ENCODE results near the gene MLXIP.

Gene MLXIP, protein sequence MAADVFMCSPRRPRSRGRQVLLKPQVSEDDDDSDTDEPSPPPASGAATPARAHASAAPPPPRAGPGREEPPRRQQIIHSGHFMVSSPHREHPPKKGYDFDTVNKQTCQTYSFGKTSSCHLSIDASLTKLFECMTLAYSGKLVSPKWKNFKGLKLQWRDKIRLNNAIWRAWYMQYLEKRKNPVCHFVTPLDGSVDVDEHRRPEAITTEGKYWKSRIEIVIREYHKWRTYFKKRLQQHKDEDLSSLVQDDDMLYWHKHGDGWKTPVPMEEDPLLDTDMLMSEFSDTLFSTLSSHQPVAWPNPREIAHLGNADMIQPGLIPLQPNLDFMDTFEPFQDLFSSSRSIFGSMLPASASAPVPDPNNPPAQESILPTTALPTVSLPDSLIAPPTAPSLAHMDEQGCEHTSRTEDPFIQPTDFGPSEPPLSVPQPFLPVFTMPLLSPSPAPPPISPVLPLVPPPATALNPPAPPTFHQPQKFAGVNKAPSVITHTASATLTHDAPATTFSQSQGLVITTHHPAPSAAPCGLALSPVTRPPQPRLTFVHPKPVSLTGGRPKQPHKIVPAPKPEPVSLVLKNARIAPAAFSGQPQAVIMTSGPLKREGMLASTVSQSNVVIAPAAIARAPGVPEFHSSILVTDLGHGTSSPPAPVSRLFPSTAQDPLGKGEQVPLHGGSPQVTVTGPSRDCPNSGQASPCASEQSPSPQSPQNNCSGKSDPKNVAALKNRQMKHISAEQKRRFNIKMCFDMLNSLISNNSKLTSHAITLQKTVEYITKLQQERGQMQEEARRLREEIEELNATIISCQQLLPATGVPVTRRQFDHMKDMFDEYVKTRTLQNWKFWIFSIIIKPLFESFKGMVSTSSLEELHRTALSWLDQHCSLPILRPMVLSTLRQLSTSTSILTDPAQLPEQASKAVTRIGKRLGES

DNA sequence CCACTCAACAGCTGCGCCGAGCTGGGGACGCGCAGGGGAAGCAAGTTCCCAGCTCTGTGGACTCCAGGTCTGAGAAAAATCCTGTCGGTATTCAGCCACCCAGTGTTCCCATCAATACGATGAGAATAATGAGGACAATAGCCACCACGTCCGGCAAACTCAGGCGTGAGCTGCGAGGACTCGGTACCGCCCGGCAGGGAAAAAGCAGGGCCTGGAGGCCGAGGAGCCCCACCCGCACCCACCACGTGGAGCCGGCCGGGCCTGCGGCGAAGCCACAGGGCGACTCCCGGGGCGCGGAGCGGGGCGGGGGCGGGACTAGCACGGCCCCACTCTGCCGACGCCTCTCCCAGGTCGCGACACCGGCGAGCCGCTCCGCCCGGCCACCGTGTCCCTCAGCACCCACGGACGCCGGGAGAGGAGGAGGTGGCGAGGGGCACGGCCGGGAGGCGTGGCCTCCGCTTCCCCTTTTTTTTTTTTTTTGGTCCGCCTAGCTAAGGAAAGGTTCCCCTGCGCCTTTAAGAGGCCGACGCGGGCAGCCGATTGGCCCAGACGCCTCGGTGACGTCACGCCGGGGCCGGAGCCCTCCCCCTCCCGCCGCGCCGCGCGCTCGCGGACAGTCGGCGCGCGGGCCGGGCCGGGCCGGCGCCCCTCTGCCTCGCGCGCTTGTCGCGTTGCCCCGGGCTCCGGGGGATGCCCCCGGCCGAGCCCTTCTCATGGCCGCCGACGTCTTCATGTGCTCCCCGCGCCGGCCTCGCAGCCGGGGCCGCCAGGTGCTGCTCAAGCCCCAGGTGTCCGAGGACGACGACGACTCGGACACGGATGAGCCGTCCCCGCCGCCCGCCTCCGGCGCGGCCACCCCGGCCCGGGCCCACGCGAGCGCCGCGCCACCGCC, at the start of gene MLXIP:
TSS of gene MLXIP (plus strand) at position 616 of the 892 bp plus-strand sequence. CDS start at position 714, 98 bp downstream.
- Histone ChIP-seq H3K4me2 (peak within 1 kb of the TSS; percentile 94), H4K20me1 (ENCODE audit: insufficient read depth) (no peaks in the 10 kb centered on the region), H3K27me3 (ENCODE audit: insufficient read depth, low read depth) (no peaks in the 10 kb centered on the region), H3K4me3 (IDR thresholded peaks at IDR 0.05; ENCODE audit: insufficient read depth, low read depth, low read length) (no peak within 1 kb of the TSS), H3K79me2 (ENCODE audit: insufficient read depth, low read depth) (peaks cover 42% of the 10 kb centered on the region; the same call in 1 of the 2 replicates), H2AFZ (ENCODE audit: low read depth) (peak within 1 kb of the TSS; percentile 71), H3K36me3 (ENCODE audit: insufficient read depth) (no peaks in the 10 kb centered on the region), H3K9ac (peak within 1 kb of the TSS; percentile 66), H3K4me1 (ENCODE audit: low read depth, poor library complexity, severe bottlenecking) (peaks cover 33% of the 10 kb centered on the region), H3K27ac (peak within 1 kb of the TSS; percentile 20; the same call in 1 of the 2 replicates)
- TF ChIP-seq, protein P1, sequence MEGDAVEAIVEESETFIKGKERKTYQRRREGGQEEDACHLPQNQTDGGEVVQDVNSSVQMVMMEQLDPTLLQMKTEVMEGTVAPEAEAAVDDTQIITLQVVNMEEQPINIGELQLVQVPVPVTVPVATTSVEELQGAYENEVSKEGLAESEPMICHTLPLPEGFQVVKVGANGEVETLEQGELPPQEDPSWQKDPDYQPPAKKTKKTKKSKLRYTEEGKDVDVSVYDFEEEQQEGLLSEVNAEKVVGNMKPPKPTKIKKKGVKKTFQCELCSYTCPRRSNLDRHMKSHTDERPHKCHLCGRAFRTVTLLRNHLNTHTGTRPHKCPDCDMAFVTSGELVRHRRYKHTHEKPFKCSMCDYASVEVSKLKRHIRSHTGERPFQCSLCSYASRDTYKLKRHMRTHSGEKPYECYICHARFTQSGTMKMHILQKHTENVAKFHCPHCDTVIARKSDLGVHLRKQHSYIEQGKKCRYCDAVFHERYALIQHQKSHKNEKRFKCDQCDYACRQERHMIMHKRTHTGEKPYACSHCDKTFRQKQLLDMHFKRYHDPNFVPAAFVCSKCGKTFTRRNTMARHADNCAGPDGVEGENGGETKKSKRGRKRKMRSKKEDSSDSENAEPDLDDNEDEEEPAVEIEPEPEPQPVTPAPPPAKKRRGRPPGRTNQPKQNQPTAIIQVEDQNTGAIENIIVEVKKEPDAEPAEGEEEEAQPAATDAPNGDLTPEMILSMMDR (conservative IDR thresholded peaks at IDR 0.05; ENCODE audit: low read depth, low read length), result no peak

DNA sequence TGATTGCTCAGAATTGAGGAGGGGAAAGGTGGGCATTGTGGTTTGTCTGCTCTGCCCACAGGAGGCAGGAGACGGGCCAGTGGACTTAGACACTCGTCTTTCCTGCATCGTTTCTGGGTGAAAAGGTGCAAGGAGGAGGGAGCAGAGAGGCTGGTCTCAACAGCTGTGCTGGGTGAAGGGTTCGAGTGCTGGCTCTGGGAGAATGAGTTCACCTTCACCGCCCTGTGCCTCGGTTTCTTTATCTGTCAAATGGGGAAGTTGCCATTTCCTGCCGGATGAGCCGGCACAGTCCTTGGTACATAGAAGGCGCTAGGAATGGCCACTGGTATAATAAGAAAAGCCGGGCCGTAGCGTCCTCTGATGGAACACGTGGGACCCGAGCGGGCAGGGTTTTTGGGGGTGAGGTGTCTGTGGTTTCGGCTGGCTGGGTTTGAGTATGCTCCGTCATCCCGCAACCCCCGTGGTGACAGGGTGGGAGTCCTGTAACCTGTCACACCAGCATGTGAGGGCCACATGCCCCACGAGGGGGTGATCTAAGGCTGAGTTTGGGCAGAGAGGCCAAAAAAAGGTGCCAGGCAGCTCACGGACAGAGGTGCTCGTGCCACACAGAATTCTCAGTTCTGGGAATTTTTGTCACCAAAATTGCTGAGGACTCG, 49.5 kb upstream of the MLXIP start:
- Histone ChIP-seq H3K9ac (no peak overlapping the region), H3K79me2 (ENCODE audit: insufficient read depth, low read depth) (no peaks in the 10 kb centered on the region), H3K4me2 (no peak overlapping the region), H3K36me3 (ENCODE audit: insufficient read depth) (no peaks in the 10 kb centered on the region), H3K4me3 (IDR thresholded peaks at IDR 0.05; ENCODE audit: insufficient read depth, low read depth, low read length) (no peak overlapping the region), H4K20me1 (ENCODE audit: insufficient read depth) (no peaks in the 10 kb centered on the region), H2AFZ (ENCODE audit: low read depth) (no peak overlapping the region), H3K4me1 (ENCODE audit: low read depth, poor library complexity, severe bottlenecking) (no peaks in the 10 kb centered on the region), H3K27ac (no peak overlapping the region), H3K27me3 (ENCODE audit: insufficient read depth, low read depth) (no peaks in the 10 kb centered on the region)
- TF ChIP-seq, protein P1 (conservative IDR thresholded peaks at IDR 0.05; ENCODE audit: low read depth, low read length), result no peak

DNA sequence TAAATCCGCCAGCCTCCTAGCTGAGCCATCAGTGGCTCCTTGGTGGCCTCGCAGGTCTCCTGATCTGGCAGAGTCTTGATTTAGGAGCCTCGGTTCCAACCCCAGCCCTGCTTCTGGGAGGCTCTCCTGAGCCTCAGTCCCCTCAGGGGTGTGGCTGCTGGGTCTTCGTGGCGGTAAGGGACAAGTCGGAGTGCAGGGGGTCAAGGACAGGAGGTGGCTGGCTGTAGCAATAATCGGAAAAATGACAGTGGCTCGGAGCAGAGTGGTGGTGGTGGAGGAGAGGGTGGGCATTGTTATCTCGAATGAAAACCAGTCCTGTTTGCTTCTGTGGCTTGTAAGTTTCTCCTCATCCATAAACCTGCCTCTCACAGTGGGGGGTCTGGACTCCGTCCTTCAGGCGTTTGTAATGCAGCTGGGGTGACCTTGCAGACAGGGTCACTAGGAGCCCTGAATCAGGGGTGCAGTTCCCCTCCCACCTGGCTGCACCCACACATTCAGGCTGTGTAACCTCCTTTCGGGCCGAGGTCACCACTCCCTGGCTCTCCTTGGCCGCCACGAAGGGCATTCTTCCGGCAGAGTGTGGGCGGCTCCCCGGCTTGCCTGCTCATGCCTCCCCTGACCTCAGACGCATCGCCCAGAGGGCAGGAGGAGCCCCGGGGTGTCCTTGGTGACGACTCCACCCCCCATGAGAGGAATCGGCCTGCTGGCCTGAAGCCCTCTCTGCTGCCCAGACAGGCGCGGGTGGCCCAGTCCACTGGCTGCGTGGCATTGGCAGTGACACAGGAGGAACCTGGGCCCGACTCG, 48.7 kb upstream of the MLXIP start:
- Histone ChIP-seq H3K27me3 (ENCODE audit: insufficient read depth, low read depth) (no peaks in the 10 kb centered on the region), H4K20me1 (ENCODE audit: insufficient read depth) (no peaks in the 10 kb centered on the region), H3K36me3 (ENCODE audit: insufficient read depth) (no peaks in the 10 kb centered on the region), H3K79me2 (ENCODE audit: insufficient read depth, low read depth) (no peaks in the 10 kb centered on the region), H3K4me1 (ENCODE audit: low read depth, poor library complexity, severe bottlenecking) (no peaks in the 10 kb centered on the region), H3K9ac (no peak overlapping the region), H2AFZ (ENCODE audit: low read depth) (no peak overlapping the region), H3K27ac (no peak overlapping the region), H3K4me2 (no peak overlapping the region), H3K4me3 (IDR thresholded peaks at IDR 0.05; ENCODE audit: insufficient read depth, low read depth, low read length) (no peak overlapping the region)
- TF ChIP-seq, protein P1 (conservative IDR thresholded peaks at IDR 0.05; ENCODE audit: low read depth, low read length), result no peak
